ENCODE data around the gene NFKBIE. TPM values are rescaled to one million over a fixed set of nuclear protein-coding genes. Genes with fewer than 3 reads are reported as not detected.

Gene NFKBIE
- total RNA-seq, 2 experiments from 2014 or later, result 43.0 to 43.1 TPM

DNA sequence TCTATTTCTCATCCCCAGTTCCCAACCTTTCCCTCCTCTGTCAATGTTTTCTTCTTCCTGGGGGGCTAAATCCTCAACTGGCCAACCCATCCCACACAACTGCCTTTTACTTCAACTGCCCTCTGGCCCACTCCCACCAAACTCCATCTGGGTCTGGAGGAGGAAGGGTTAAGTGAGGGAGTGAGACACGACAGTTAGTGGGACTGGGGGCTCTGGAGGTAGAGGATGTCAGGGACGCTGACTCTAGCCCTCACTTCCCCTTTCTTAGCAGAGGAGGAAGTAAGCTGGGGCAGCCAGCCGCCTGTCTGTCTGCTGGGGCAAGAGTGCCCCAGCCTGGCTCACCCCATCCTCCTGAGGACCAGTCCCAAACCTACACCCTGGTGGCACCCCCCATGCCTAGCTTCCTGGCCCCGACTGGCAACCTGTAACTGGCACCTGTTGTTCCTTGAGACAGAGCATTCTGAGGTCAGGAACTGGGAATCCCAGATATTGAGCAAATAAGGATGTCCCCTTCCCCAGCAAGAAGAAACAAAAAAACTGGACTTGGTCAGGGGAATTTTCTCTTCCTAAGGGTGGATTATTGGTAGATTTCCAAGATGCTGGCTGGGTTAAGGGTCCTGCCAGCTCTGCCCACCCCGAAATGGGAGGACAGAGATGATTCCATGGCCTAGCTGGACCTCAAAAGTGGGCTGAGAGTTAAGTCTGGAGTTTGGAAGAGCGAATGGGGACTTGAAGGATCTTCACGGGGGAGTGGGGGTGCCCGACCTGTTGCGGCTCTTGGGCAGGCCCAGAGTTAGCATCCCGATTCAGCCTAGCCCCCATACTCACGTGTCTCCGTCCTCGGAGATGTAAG, 971 bp downstream of the NFKBIE start:
- intact Hi-C loops (cut with DNase I, micrococcal nuclease), result loop anchor here (1.0 to 10.0 kb wide), 8 partner anchors 8 to 1113 kb away; partner anchors contain the start of genes HSP90AB1 (in 2 of the 2), CDC5L (in 1 of the 2), POLH (in 1 of the 2) and SUPT3H (in 1 of the 2)
- Histone ChIP-seq H3K27me3 (ENCODE audit: control insufficient read depth in 1 of 2, insufficient read depth in 2 of 2, low read length in 2 of 2) (peaks cover 8 to 13% of the 10 kb centered on the region in 2 experiments), H3K36me3 (ENCODE audit: insufficient read depth, low read length) (peaks cover 29% of the 10 kb centered on the region), H3K9me3 (ENCODE audit: control insufficient read depth in 1 of 2, insufficient read depth in 1 of 2, low read length in 2 of 2) (no peaks in the 10 kb centered on the region), H3K4me3 (ENCODE audit: low read length) (peak overlapping the region; percentile 99), H3K4me1 (ENCODE audit: insufficient read depth, low read length) (peaks cover 47% of the 10 kb centered on the region), H3K27ac (ENCODE audit: low read depth in 1 of 2, low read length in 2 of 2) (peak overlapping the region; percentile 93)
- peak overlapping the region; percentile 84 for H3K27ac Mint-ChIP-seq
- H3K4me1 Mint-ChIP-seq (ENCODE audit: low read depth), result peaks cover 55% of the 10 kb centered on the region
- H3K9me3 Mint-ChIP-seq, result no peaks in the 10 kb centered on the region
- ChIA-PET POLR2A (interaction anchor here (1.0 to 2.0 kb wide), 7 partner anchors 8 to 123 kb away, joined by 3 to 35 read pairs (median 5); partner anchors contain the start of genes AARS2, CDC5L and HSP90AB1), CTCF (interaction anchor here (0.7 to 1.5 kb wide), 8 partner anchors 8 to 92 kb away, joined by 3 to 9 read pairs (median 4); partner anchors contain the start of genes AARS2, HSP90AB1 and SLC29A1)
- TF ChIP-seq, protein P1, sequence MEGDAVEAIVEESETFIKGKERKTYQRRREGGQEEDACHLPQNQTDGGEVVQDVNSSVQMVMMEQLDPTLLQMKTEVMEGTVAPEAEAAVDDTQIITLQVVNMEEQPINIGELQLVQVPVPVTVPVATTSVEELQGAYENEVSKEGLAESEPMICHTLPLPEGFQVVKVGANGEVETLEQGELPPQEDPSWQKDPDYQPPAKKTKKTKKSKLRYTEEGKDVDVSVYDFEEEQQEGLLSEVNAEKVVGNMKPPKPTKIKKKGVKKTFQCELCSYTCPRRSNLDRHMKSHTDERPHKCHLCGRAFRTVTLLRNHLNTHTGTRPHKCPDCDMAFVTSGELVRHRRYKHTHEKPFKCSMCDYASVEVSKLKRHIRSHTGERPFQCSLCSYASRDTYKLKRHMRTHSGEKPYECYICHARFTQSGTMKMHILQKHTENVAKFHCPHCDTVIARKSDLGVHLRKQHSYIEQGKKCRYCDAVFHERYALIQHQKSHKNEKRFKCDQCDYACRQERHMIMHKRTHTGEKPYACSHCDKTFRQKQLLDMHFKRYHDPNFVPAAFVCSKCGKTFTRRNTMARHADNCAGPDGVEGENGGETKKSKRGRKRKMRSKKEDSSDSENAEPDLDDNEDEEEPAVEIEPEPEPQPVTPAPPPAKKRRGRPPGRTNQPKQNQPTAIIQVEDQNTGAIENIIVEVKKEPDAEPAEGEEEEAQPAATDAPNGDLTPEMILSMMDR (IDR thresholded peaks at IDR 0.05), result no peak
- peak; percentile 6 for ATAC-seq (ENCODE audit: poor library complexity)
- H3K27me3 Mint-ChIP-seq, result peaks cover 14% of the 10 kb centered on the region
- H3K4me3 Mint-ChIP-seq, result peak overlapping the region; percentile 97
- H3K36me3 Mint-ChIP-seq (ENCODE audit: low read depth), result peaks cover 33% of the 10 kb centered on the region
- peak in 7 of 14 experiments; percentile 21 to 77 (median 48) for DNase-seq

GRCh38 chr6:44263354-44264100, 1.8 kb downstream of the NFKBIE start:
- peak in 5 of 14 experiments; percentile 22 to 82 (median 64) for DNase-seq
- peak overlapping the region; percentile 99 for H3K4me3 ChIP-seq (ENCODE audit: low read length)

More at GRCh38 chr6:44263354-44264100, 1.8 kb downstream of the NFKBIE start:
- H3K27ac Mint-ChIP-seq, result peak overlapping the region; percentile 84
- ChIA-PET POLR2A (interaction anchor here (1.0 to 2.0 kb wide), 5 partner anchors 9 to 124 kb away, joined by 3 to 35 read pairs (median 7); partner anchors contain the start of genes CDC5L and HSP90AB1), CTCF (interaction anchor here (1.5 to 1.7 kb wide), 2 partner anchors 16 to 49 kb away, joined by 6 to 9 read pairs; partner anchors contain the start of genes AARS2 and HSP90AB1)
- Histone ChIP-seq H3K9me3 (ENCODE audit: control insufficient read depth in 1 of 2, insufficient read depth in 1 of 2, low read length in 2 of 2) (no peaks in the 10 kb centered on the region), H3K27me3 (ENCODE audit: control insufficient read depth in 1 of 2, insufficient read depth in 2 of 2, low read length in 2 of 2) (peaks cover 4 to 5% of the 10 kb centered on the region in 2 experiments), H3K4me1 (ENCODE audit: insufficient read depth, low read length) (peaks cover 47% of the 10 kb centered on the region), H3K27ac (ENCODE audit: low read depth in 1 of 2, low read length in 2 of 2) (peak overlapping the region; percentile 93), H3K36me3 (ENCODE audit: insufficient read depth, low read length) (peaks cover 37% of the 10 kb centered on the region)
- H3K27me3 Mint-ChIP-seq, result peaks cover 6% of the 10 kb centered on the region
- intact Hi-C loops (cut with DNase I, micrococcal nuclease), result loop anchor here (2.0 to 10.0 kb wide), 4 partner anchors 17 to 1114 kb away; partner anchors contain the start of genes HSP90AB1 (in 1 of the 2), POLH (in 1 of the 2), SUPT3H (in 1 of the 2) and XPO5 (in 1 of the 2)
- peak overlapping the region; percentile 97 for H3K4me3 Mint-ChIP-seq
- H3K9me3 Mint-ChIP-seq, result no peaks in the 10 kb centered on the region
- peaks cover 38% of the 10 kb centered on the region for H3K36me3 Mint-ChIP-seq (ENCODE audit: low read depth)
- peak; percentile 3 for ATAC-seq (ENCODE audit: poor library complexity)
- H3K4me1 Mint-ChIP-seq (ENCODE audit: low read depth), result peaks cover 53% of the 10 kb centered on the region
- TF ChIP-seq, protein P1 (IDR thresholded peaks at IDR 0.05), result no peak
